HG02759 (cell line): ENCODE data around the gene TRUB2.
A peak's percentile ranks its signal among the peaks of the same experiment; 100 is the strongest.

Experiments used
- ATAC-seq: cut with Tn5 transposase; IDR thresholded peaks from one replicate; pipeline ENCODE4 v1.9.1; 2021; ENCODE audit warnings: mild to moderate bottlenecking, moderate library complexity; ENCODE audit not compliant: unreplicated experiment

Gene TRUB2, protein sequence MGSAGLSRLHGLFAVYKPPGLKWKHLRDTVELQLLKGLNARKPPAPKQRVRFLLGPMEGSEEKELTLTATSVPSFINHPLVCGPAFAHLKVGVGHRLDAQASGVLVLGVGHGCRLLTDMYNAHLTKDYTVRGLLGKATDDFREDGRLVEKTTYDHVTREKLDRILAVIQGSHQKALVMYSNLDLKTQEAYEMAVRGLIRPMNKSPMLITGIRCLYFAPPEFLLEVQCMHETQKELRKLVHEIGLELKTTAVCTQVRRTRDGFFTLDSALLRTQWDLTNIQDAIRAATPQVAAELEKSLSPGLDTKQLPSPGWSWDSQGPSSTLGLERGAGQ

DNA sequence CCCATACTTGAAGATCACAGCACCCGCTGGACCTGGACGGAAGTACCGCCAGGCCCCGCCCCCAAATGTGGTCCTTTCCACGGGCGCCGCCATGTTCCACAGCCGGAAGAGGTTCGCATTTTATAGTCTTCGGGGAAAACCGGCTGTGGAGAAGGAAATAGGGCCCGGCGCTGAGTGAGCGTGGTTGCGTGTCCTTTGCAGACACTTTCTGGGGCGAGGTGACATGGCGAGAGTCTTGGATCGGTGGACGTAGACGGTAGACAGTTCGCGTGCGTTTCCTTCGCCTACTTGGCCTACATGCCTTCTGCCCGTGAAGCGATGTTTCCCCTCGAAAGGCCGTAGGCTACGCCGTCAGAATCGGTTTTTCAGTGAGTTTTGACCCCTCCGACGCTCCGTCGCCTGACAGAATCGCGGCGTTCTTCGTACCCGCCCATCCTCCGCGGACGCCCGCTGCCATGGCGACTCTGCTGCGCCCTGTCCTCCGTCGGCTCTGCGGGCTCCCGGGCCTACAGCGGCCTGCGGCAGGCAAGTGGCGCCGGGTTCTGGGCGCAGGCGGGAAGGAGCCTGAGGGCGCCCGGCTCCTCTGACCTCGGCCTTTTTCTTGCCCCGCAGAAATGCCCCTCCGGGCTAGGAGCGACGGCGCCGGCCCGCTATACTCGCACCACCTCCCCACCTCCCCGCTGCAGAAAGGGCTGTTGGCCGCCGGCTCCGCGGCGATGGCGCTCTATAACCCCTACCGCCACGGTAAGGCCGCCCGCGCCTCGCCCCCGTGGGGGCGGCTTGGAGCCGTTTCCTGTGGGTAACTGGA lies at the start of gene TRUB2, which contains the start of gene COQ4:
Gene TRUB2 (minus strand): TSS at position 44 of the 808 bp plus-strand sequence. CDS start 39 bp downstream, at position 5.
Gene COQ4 (plus strand): TSS at position 436 of the 808 bp plus-strand sequence. CDS start 20 bp downstream, at position 456.
- peak; percentile 83 for ATAC-seq

DNA sequence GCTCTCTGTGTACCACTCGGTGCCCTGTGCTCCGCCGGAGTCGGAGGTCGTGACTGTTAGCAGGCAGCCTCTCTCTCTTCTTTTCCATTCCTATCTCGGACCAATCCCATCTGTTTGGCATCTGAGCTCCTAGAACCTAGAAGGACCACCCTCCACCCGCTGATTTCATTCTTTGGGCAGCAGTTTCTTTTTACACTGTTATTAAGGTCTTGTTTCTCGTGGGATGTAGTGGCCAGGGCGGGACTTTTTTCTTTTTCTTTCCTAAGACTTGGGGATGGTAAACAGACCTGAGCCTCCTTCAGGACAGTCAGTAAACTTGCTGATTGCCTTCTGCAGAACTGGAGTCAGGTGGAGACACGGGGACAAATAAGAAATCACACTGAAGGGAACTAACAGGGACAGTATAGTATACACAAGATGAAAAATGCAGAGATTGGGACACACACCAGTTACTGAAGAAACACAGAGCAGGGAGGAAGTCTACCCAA lies 49.4 kb upstream of the TRUB2 start:
- no peak for ATAC-seq

DNA sequence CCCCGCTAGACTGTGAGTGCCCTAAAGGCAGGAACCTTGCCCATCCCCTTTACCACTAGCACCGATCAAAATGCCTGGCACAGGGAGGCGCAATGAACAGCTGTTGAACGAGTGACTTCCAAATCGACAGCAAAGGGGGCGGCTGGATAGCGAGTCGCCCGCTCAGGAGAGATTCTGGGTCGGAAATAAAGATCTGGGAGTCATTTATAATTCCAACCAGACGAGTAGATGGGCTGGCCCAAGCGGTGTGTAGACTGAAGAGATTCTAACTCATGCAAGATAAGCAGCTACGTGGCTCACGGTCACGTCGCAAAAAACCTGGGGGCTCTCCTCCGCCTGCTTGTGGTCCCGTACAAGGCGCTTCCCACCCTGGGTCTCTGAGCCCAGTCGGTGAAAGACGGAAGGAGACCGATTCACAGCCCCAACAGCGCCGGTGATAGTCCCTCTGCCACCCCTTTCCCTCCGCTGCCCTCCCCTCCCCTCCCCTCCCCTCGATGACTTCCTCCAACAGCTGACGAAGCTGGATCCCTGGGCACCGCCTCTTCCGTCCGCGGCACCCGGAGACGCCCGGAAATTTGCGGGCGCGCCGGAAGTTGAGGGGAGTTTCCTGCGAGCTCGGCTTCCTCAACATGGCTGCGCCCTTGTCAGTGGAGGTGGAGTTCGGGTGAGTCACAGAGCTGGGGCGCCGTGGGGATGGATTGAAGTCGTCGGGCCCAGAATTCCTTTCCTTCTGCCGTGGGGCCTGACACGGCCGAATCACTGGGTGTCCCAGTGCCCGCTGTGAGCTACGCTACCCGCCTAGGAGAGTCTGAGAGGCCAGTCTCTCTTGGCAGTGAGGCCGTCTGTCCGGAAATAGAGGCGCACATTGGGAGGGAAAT lies 48.7 kb upstream of the TRUB2 start, which contains the start of gene URM1:
Gene URM1 (plus strand): TSS at position 623 of the 878 bp plus-strand sequence. CDS start 7 bp downstream, at position 630.
- peak; percentile 94 for ATAC-seq

DNA sequence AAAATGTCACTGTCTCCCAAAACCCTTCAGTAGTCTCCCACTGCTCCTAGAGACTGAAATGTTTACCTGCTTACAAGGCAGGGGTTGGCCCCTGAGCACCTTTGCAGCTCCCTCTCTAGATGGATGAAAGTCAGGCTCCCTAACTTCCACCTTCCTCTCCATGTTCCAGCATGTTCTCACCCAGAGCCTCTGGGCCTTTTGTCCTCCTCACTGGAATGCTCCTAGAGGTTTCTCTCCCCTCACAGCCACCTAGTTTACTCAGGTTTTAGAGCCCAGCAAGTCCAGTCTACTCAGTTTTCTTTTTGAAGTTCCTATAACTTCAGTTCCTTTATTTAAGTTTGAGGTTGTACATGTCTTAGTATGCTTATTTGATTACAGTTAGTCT lies 48.1 kb upstream of the TRUB2 start:
- ATAC-seq, result no peak

DNA sequence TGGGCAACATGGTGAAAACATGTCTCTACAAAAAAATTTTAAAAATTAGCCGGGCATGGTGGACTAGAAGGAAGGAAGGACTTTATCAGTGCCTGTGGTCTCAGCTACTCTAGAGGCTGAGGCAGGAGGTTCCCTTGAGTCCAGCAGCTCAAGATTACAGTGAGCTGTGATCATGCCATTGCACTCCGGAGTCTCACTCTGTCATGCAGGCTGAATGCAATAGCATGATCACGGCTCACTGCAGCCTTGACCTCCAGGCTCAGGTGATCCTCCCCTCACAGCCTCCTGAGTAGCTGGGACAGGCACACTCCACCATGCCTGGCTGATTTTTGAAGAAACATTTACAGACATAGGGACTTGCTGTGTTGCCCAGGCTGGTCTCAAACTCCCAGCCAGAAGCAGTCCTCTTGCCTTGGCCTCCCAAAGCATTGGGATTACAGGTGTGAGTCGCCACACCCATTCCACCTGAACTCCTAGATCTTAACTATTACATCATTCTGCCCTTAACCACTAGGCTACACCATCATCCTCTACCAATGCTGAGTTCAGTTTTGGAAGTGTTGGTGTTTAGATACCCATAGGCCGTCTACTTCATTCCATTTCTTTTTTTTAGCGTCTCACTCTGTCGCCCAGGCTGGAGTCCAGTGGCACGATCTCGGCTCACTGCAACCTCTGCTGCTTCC lies 46.9 kb upstream of the TRUB2 start:
- ATAC-seq, result no peak

DNA sequence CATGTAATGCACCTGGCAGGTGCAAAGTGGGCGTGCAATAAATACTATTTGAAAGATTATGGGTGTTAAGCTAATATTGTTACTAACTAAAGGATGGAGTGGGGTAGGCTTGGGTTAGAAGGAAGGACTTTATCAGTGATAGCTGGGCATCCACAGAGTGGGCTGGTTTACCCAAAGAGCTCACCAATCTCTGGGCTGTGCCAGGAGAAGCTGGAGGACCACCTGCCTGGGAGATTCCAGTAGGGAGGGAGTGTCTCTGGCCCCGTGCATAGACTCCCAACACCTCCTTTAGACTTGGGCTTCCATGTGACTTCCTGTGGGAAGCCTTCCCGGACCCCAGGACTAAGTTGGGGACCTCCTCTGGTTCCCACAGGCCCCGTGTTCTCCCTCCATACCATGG lies 43.3 kb upstream of the TRUB2 start:
- no peak for ATAC-seq

DNA sequence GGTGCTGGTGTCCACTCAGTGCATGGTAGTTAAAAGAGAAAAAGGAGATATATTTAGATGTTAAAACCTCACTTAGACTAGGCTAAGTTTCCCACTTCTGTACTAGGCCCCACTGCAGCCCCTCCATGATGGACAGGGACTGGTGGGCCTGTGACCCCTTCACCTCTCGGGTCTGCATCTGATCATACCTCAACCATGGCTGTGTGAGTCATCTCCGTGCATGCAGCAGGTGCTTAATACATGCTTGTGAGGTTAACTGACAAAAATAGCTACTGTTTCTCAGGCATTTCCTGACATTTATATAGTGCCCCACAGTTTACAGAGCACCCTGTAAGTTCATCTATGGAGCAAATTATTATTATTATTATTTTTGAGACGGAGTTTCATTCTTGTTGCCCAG lies 40.5 kb upstream of the TRUB2 start:
- no peak for ATAC-seq

DNA sequence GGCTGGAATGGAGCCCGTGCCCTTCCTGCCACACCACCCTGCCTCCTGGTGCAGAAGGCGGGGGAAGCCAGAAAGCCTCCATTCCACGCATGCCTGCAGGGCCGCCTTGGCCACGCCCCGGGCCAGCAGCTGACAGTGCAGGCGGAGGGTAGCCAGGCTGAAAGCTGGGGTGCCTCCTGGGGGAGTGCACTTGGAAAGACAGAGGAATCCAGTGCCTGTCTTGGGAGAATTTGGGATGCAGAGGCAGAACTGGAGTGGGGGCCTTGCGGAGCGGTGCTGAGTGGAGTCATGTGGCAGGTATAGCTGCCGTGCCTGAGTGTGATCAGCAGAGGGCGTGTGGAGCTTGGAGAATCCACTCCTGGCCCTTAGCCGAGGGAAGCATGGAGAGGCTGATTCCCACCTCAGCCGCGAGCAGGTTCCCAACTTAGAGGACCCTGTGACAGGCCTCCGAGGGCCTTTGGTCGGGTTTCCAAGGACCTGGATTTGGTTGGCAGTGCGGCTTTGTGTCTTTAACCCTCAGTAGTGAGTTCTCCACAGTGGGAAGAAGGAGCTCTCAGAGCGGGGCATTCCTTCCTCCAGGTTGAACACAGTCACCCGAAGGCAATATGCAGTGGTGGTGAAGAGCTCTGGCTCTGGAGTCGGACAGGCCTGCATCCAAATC lies 39.9 kb upstream of the TRUB2 start:
- peak; percentile 81 for ATAC-seq

DNA sequence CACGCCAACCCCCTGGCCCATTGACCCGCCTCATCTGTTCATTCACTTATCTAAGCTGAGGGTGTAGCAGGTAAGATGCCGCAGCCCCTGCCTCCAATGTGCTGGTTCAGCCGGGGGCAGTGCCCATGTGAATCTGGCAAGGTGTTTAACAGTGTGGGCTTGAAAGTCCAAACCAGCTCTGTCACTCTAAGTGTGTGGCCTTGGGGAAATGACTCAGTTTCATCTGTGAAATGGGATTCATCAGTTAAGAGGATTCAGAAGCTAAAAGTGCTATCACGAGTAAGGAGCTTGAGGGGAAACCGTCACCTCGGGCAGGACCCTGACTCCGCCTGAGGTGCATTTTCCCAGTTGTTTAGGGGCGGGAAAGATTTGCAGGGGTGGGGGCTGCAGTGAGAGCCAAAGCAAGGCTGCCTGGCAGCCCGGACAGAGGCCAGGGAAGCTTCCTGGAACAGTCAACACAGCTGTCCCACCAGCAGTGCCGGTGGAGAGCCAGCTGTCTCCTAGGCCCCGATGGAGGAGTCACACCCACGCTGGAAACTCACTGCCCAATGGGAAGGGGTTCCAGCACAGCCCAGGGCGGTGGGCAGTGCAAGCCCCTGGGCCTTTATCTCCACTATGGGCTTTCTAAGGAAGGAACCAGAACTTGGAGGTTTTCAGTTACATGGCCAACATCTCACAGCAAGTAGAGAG lies 39.2 kb upstream of the TRUB2 start:
- ATAC-seq, result no peak

DNA sequence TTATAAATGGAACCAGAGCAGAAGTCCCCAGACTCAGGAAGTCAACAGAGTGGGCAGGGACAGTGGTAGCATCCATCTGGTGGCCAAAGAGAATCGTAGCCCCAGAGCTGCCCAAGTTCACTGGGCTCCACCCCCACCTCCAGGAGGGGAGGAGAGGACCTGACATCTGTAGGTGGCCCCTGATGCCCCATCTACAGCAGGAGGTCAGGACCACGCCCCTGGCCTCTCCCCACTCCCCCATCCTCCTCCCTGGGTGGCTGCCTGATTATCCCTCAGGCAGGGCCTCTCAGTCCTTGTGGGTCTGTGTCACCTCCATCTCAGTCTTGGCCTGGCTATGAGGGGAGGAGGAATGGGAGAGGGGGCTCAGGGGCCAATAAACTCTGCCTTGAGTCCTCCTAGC lies 38.6 kb upstream of the TRUB2 start:
- ATAC-seq, result no peak

DNA sequence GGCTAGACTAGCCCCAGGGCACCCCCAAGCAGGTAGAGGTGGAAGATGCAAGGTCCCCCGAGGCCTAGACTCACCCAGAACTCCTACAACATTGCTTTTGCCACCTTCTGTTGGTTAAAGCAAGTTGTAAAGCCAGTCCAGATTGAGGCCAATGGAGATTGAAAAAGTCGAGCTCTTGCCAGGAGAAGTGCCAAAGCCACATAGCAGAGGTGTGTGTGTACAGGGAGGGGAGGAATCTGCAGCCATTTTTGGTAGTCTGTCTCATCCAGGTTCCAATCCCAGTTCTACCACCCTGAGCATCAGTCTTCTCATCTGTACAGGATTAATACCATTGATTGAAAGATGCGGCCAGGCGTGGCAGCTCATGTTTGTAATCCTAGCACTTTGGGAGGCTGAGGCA lies 36.6 kb upstream of the TRUB2 start:
- ATAC-seq, result no peak

DNA sequence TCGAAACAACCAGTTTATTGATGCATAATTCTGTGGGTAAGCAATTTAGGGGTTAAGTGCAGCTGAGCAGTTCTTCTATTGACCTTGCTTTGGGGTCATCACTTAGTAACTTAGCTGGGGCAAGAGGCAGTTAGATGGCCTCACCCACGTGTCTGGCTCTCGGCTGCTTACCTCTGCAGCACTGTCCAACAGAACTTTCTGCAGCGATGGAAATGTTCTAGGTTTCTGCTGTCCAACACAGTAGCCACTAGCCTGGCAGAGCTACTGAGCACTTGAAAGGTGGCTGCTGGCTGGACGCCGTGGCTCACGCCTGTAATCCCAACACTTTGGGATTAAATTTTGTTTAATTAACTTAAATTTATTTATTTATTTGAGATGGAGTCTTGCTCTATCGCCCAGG lies 35.8 kb upstream of the TRUB2 start:
- ATAC-seq, result no peak

DNA sequence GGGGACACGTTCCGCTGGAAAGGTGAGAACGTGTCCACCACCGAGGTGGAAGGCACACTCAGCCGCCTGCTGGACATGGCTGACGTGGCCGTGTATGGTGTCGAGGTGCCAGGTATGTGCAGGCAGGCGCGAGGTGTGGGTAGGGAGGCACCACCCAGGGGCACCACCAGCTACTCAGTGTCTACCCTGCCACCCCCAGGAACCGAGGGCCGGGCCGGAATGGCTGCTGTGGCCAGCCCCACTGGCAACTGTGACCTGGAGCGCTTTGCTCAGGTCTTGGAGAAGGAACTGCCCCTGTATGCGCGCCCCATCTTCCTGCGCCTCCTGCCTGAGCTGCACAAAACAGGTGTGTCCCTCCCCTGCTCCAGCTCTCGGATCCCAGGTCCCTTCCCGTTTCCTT lies 33.2 kb upstream of the TRUB2 start:
- no peak for ATAC-seq

DNA sequence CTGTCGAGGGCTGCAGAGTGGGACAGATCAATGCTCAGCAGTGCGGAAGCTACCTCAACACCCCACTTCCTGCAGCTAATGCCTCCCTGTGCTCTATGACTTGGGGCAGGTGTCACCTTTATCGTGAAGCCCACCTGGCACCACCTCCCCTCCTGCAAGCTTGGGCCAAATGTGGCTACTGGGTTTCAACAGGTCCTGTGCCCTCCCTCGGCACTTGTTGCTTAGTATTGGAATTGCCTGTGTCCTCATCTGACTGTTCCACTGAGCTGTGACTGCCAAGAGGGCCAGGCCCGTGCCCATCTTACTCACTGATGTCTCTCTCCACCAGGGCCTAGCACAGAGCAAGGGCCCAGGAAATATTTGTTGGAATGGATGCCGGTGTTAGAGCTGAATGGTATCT lies 27.5 kb upstream of the TRUB2 start:
- ATAC-seq, result no peak

DNA sequence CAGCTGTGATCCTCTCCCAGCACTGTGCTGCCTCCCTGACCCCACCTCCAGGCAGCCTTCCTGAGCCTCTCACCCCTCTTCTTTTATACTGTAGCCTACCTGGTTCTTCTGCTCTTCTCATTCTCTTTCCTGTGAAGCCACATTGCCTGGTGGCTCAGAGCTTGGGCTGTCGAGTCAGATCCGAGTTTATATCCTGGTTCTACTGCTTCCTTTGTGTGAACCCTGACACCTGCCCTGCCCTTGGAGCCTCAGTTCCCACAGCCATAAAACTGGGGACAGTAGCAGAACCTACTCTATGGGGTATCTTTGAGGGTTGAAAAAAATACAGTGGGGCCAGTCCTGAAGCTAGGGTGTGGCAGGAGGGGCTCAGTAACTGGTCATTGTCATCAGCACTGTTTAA lies 26.9 kb upstream of the TRUB2 start:
- ATAC-seq, result no peak

DNA sequence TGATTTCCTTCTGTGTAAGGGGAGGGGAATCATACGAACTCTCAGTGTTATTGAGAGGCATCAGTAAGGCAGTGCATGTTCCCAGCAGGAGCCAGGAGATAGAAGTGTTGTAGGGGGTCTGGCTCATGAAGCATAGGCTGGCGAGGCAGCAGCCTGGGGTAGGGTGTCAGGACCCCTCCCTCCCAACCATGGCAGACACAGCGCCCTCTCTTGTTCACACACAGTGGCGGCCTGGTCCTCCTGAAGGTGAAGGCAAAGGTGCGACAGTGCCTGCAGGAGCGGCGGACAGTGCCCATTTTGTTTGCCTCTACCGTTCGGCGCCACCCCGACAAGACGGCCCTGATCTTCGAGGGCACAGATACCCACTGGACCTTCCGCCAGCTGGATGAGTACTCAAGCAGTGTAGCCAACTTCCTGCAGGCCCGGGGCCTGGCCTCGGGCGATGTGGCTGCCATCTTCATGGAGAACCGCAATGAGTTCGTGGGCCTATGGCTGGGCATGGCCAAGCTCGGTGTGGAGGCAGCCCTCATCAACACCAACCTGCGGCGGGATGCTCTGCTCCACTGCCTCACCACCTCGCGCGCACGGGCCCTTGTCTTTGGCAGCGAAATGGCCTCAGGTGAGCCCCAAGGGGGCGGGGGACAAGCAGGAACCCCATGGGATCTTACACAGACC lies 22.8 kb upstream of the TRUB2 start:
- no peak for ATAC-seq

DNA sequence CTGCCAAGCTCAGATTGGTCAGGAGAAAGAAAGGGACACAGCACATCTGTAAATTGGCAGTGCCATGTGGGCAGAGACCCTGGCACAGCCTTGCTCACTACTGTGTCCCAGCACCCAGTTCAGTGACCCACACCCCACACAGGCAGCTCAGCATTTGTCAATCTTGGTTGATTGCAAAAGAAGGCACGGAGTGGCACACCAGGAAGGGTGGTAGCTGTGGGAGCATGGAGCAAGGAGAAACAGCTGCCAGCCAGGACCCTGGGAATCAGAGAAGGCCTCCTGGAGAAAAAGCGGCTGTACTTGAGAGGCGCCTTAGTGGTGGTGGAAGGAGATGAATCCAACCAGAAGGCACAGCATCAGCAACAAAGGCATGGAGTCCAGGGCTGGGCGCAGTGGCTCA lies 21.6 kb upstream of the TRUB2 start:
- no peak for ATAC-seq

DNA sequence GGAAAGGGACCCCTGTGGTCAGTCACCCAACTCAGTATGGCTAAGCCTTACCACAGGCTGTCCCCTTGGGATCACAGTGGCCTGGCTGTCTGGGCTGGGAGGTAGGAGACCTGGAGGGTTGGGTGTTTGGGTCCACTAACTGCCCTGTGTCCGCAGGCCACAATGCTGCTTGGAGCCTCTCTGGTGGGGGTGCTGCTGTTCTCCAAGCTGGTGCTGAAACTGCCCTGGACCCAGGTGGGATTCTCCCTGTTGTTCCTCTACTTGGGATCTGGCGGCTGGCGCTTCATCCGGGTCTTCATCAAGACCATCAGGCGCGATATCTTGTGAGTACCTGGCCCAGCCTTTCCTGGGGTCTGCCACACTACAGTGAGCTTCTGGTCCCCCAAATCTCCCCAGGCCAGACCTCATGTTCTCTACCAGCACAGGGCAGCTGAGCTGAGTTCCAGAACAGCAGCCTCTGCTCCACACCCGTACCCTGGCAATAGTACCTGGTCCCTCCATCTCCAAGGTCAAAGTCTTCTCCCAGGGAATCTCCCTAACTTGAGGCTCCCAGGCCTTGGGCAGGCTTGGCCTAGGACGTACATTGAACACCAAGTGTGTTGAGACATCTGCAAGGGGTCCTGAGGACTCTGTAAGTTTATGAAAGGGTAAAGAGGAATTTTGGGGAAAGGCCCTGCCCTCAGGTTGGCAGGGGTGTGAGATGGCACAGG lies 20.9 kb upstream of the TRUB2 start:
- no peak for ATAC-seq
